ENCODE data around the gene PRKCE. TPM values are rescaled to one million over a fixed set of nuclear protein-coding genes. Genes with fewer than 3 reads are reported as not detected.

PRKCE gene
- total RNA-seq, 1 experiment from 2014 or later: 14.8 TPM

DNA sequence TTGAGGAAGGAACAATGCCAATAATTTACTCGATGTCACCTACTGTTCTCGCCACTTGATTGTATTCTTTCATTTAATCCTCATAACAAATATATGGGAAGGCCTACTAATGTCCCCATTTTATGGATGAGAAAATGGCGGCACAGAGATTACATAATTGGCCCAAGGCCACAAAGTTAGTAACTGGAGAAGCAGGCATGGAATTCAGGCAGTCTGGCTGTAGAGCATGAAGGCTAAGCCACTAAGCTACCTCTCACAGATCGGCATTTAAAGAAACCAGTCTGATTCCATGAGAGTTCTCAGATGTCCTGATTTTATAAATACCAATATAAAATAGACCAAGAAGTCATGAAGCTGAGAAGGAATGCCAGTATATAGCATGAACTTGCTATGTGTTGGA lies 523.9 kb downstream of the PRKCE start:
- Histone ChIP-seq H3K27me3 (ENCODE audit: insufficient read depth, low read length) (no peaks in the 10 kb centered on the region), H4K20me1 (ENCODE audit: insufficient read depth) (no peaks in the 10 kb centered on the region), H2AFZ (ENCODE audit: low read depth, low read length, poor library complexity, severe bottlenecking) (no peak overlapping the region), H3K9me2 (ENCODE audit: insufficient read depth) (no peaks in the 10 kb centered on the region), H3K36me3 (ENCODE audit: control insufficient read depth in 1 of 2, insufficient read depth in 2 of 2, low read length in 2 of 2) (no peaks in the 10 kb centered on the region), H3K27ac (ENCODE audit: low read depth, low read length) (no peak overlapping the region), H3K9ac (ENCODE audit: low read length) (no peak overlapping the region), H3K4me2 (ENCODE audit: low read length) (no peak overlapping the region), H3K9me3 (ENCODE audit: control insufficient read depth in 1 of 2, insufficient read depth in 1 of 2, low read depth in 1 of 2, low read length in 2 of 2) (no peaks in the 10 kb centered on the region), H3K79me2 (ENCODE audit: insufficient read depth, low read length) (no peaks in the 10 kb centered on the region), H3K4me1 (ENCODE audit: control insufficient read depth in 1 of 2, insufficient read depth in 2 of 2, low read length in 2 of 2) (peaks cover 23 to 35% of the 10 kb centered on the region in 2 experiments), H3K4me3 (replicated peaks in 1 of 2; ENCODE audit: low read depth in 1 of 2, low read length in 2 of 2) (no peak overlapping the region)
- TF ChIP-seq YY1 (IDR thresholded peaks at IDR 0.05; ENCODE audit: extremely low read depth, insufficient replicate concordance, low read depth, low read length): no peak
- TF ChIP-seq CTCF (IDR thresholded peaks at IDR 0.05 in 2 of 3, conservative IDR thresholded peaks at IDR 0.05 in 1 of 3; ENCODE audit: borderline replicate concordance in 1 of 3, insufficient read depth in 1 of 3, low read depth in 2 of 3, low read length in 2 of 3): no peak
- TF ChIP-seq SP1 (IDR thresholded peaks at IDR 0.05; ENCODE audit: low read depth): no peak
- TF ChIP-seq RAD21 (IDR thresholded peaks at IDR 0.05; ENCODE audit: low read depth): no peak
- TF ChIP-seq JUND (IDR thresholded peaks at IDR 0.05): no peak
- no peak for TF ChIP-seq POLR2AphosphoS5 (IDR thresholded peaks at IDR 0.05; ENCODE audit: low read depth, low read length)
- TF ChIP-seq TCF7L2 (IDR thresholded peaks at IDR 0.05; ENCODE audit: borderline replicate concordance, extremely low read depth, insufficient read depth, insufficient read length): no peak
- no peak for TF ChIP-seq FOSL1 (IDR thresholded peaks at IDR 0.05; ENCODE audit: low read depth)
- TF ChIP-seq ATF3 (IDR thresholded peaks at IDR 0.05): no peak
- no peak for TF ChIP-seq CEBPB (IDR thresholded peaks at IDR 0.05; ENCODE audit: low read depth)
- TF ChIP-seq SIN3A (IDR thresholded peaks at IDR 0.05; ENCODE audit: low read depth): no peak
- no peak for TF ChIP-seq POLR2A (IDR thresholded peaks at IDR 0.05; ENCODE audit: borderline replicate concordance, extremely low read depth, insufficient read depth, insufficient read length)
- no peak for TF ChIP-seq EGR1 (IDR thresholded peaks at IDR 0.05; ENCODE audit: low read depth)
- no peak for TF ChIP-seq MAX (IDR thresholded peaks at IDR 0.05)
- TF ChIP-seq EZH2phosphoT487 (IDR thresholded peaks at IDR 0.05; ENCODE audit: borderline replicate concordance): no peak
- no peak for TF ChIP-seq ZNF274 (IDR thresholded peaks at IDR 0.05; ENCODE audit: low read depth, low read length)
- no peak for TF ChIP-seq SRF (IDR thresholded peaks at IDR 0.05; ENCODE audit: low read depth)
- TF ChIP-seq CBX3 (IDR thresholded peaks at IDR 0.05; ENCODE audit: low read depth): no peak
- no peak for TF ChIP-seq ELF1 (IDR thresholded peaks at IDR 0.05; ENCODE audit: borderline replicate concordance, low read depth)
- intact Hi-C loops (cut with micrococcal nuclease): no loop called here
- ChIA-PET CTCF (no interaction called here), POLR2A (no interaction called here), RAD21 (ENCODE audit: low non-redundant PET in 1 of 2, low total read pairs in 2 of 2, uncharacterized antibody in 2 of 2, unreplicated experiment in 2 of 2) (no interaction called here)
- DNase-seq (ENCODE audit: low read depth, low spot score) (no peak), ATAC-seq (no peak)
- no TSS peak for BruUV-seq (replicated peaks)
